Pulmonary artery endothelial cell (primary cell): ENCODE measurements around the gene RUNX2. TPM values are rescaled to one million over a fixed set of nuclear protein-coding genes. Genes with fewer than 3 reads are reported as not detected.

Experiments
- DNase-seq: peaks from one replicate; pipeline ENCODE4 v3.0.0-alpha.2; 2011; ENCODE audit warnings: low read depth, low spot score
- total RNA-seq: library from RNA; depleted of rRNA; stranded (reverse); fragments of >200 nt; gene quantifications from 2 replicates; pipeline ENCODE4 v1.2.3, GENCODE V29; 2014

The RUNX2 gene
- total RNA-seq, 1 donor from 2014 or later, result not detected

GRCh38 chr6:45432977-45433376, 104.8 kb downstream of the RUNX2 start:
- peak; percentile 39 for DNase-seq

- DNase-seq, result no peak
Observed at GRCh38 chr6:45433533-45434380, 105.6 kb downstream of the RUNX2 start.

DNA sequence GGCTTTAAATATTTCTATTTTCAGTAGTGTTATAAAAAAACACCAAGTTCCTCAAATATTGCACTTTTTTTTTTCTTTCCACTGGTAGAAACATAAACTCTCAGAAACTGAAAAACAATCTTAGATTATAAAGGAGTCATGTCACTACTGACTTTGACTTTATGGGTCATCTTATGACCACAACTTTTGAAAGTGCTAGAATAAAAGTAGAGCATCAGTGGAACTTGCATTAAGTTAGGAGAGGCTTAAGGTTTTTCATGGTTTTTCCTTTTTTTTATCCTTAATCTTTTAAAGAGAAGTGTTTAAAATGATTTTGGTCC, 106.2 kb downstream of the RUNX2 start:
- DNase-seq, result no peak

DNA sequence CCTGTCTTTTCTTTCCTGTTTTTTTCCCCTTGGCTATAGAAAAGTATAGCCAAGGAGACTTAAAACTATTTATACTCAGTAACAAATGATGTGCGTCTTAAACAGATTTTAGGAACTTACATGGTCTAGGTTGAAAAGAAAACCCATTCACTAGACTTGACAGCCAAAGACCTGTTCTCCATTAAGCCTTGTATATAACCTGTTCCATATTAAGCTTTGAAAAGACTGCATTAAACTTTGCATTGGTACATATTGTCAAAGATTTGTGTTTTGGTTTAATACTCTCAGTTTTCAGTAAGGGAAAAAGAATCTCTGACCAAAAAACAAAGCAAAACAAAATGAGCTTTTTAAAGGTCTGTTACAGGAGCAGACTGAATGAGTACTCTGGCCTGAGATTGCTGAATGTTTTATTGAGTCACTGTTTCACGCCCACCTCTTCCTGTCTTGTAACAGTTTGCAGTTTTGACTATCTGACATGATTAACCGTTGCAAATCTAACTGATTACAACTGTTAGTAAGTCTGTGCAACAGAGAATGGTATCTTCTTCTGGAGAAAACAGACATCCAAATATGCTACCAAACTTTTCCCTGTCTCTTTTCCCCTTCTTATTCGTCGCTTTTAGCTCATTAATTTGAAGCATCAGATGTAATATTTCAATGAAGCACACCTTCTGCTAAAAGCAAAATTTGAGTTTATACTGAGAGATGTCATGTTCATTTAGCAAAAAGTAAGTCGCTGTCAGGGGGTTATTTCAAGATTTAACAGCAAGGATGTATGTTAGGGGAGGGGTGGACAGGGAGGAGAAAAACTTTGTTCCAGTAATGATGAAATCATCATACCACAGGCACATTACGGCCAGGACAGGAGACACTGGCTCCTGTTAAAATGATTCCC, 108.7 kb downstream of the RUNX2 start:
- DNase-seq, result no peak

DNA sequence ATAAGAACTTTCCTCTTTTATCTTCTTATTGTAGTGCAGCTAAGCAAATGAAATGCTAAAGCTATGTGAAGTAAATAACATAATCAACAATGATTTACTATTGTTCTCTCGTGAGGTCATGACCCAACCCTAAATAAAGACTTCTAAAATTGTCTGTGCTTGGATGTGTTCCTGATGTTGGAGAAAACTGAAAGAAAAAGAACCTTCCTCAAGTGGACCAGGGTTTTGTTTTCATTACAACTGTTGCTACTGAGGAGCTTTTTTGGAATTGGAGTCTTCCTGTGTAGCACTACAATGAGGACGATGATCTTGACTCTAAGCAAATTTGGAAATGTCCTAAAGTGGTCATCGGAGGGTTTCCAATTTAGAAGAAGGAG, 109.3 kb downstream of the RUNX2 start:
- no peak for DNase-seq

GRCh38 chr6:45438151-45438550, 110.0 kb downstream of the RUNX2 start:
- DNase-seq, result no peak

DNA sequence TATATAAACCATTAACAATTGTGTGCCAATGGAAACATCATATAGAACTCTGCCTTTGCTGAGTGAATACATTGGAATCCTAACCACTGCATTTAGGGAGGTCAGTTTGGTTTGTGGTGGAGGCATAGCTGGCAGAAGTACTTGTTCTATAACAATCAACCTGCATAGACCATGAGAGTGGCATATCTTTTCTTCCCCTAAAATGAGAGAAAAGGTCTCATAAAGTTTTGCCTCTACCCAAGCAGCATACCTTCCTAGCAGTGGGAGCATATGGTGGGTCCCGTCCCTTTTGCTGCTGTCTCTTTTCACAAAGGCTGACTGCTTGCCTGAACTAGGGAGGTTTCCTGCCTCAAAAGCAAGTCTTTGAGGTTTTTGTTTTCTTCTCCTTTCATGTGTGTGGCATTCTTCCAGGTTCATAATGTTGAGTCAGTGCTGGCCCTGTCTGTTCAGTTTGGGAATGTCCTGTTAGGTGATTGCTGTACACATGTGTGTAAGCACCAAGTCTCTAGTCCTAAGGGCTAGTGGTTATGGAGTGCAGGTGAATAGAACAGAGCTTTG, 110.8 kb downstream of the RUNX2 start:
- no peak for DNase-seq

DNA sequence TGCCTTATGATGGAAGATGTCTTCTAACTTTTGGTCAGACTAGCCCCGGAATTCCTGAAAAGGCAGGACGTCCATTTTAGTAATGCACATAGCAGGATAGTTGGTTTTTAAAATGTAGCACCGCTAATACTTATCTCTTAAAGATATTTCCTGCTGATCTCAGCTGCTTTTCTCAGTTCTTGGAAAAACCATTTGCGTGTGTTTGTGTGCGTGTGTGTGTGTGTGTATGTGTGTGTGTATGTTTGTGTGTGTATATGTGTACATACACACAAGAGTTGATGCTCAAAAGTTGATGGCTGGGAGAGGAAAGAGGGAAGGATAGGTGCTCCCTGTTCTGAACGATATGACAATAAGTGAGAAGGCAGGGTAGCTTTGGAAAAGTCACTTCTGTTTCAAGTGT, 111.3 kb downstream of the RUNX2 start:
- DNase-seq, result no peak

GRCh38 chr6:45439861-45440388, 111.8 kb downstream of the RUNX2 start:
- no peak for DNase-seq

- no peak for DNase-seq
Observed at GRCh38 chr6:45441851-45442453, 113.8 kb downstream of the RUNX2 start.

- no peak for DNase-seq
Observed at GRCh38 chr6:45442716-45443115, 114.6 kb downstream of the RUNX2 start.

GRCh38 chr6:45445364-45445748, 117.2 kb downstream of the RUNX2 start:
- no peak for DNase-seq

DNA sequence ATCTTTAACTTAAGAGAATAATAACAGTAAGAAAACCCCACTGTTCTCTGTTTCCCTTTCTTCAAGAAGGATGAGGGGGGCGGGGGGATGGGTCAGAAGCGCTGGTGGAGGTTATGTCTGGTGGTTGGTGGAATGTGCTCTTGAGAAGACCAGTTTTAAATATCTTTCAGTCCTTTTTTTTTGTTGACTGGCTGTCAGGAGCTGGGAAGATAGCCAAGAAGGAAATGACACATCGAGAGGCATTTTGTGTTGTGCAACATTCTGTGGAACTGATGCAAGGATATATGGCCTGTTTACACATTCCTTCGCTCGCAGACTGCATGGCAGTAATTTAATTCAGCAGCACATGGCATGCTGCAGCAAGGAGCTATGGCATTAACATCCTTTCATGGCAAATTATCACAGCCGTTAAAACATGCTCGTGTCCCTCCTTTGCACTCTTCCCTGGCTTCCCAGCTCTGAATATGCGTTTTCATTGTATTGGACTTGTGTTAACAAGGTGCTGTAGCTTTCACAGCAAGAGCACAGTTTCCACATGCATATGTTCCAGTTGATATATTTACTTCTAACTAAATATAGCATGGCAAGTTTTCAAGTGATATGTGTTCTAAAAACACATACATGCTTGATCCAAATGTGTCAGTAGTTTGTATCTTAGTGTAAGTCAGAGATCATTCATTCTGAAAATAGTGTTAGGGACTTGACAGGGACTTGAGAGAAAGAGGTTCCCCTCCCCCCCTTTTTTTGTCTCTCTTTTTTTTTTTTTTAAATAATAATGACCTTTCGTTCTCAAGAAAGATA, 117.8 kb downstream of the RUNX2 start:
- peak; percentile 98 for DNase-seq

DNA sequence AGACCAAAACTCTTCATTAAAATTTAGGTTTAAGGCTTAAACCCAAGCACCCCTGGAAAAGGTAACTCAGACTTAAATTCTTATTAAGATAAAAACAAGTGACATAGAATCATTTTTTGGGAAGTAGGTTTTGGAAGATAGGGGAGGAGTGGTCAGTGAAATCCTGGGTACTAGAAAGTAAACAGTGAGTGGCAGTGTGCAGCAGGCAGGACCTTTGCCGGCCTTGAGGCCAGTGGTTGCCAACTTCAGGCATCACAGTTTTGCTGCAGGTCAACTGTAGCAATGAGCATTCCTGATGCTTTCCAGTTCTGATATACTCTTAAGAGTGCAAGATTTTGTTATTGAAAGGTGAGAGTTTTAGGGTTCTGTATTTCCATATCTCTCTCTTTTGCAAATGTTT, 118.9 kb downstream of the RUNX2 start:
- DNase-seq, result no peak

- no peak for DNase-seq
Observed at GRCh38 chr6:45447716-45448115, 119.6 kb downstream of the RUNX2 start.

DNA sequence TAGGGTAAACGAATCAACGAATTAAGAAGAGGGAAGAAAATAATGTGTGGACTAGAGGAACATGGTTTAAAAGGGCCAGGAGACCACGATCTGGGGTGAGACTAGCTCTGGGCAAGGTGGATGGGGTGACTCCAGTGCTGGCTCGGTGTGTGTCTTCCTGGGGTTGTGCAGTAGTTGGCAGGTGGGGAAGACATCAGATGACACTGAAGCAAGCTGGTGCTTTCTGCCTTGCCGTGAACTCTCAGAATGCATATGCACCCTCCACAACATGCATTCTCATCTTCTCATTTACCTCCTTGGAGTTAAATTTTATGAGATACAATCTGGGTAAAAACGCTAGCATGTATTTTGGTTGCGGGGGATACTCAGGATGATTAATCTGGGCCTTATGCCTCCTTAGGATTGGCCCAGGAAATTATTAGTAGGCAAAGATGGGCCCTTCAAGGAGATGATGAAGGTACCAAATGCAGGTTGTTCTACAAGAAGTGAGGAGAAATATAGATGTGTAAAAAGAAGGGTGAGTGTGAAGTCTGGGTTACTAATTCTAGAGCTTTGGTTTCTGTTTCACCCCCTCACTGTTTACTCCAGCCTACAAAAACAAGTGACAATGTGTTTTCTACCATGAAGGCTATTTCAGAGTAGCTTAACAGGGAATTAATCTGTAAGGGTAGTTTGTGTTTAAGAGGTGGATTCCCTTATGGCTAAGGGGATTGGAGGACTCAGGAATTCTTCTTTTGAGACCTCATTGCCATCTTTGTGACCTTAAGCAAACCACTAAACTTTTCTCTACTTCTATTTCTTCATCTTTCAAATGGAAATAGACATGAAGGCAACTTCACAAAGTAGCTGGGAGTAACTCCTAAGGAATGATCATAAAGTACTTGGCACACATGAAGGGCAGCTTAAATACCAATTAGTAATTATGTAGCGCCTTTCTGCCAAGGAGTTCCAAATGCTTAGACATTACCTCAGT, 120.6 kb downstream of the RUNX2 start:
- no peak for DNase-seq

GRCh38 chr6:45450132-45450531, 122.0 kb downstream of the RUNX2 start:
- DNase-seq, result no peak

DNA sequence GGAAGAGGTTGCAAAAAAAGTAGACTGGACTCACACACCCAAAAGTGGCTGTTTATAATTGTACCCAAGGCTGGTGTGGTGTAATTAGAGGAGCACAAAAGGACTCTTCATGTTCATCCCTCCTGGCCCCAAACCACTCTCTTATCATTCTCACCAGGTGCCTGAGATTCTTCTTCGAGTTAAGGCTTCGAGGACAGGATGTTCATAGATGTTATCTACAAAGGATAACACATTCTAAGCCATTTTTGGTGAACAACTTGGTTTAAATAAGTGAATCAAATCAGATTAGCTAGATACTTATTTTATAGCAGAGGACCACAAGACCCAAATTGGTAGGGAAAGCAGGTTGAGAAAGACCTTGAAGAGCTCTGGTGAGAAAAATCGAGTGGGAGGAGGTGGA, 122.7 kb downstream of the RUNX2 start:
- DNase-seq, result no peak

DNA sequence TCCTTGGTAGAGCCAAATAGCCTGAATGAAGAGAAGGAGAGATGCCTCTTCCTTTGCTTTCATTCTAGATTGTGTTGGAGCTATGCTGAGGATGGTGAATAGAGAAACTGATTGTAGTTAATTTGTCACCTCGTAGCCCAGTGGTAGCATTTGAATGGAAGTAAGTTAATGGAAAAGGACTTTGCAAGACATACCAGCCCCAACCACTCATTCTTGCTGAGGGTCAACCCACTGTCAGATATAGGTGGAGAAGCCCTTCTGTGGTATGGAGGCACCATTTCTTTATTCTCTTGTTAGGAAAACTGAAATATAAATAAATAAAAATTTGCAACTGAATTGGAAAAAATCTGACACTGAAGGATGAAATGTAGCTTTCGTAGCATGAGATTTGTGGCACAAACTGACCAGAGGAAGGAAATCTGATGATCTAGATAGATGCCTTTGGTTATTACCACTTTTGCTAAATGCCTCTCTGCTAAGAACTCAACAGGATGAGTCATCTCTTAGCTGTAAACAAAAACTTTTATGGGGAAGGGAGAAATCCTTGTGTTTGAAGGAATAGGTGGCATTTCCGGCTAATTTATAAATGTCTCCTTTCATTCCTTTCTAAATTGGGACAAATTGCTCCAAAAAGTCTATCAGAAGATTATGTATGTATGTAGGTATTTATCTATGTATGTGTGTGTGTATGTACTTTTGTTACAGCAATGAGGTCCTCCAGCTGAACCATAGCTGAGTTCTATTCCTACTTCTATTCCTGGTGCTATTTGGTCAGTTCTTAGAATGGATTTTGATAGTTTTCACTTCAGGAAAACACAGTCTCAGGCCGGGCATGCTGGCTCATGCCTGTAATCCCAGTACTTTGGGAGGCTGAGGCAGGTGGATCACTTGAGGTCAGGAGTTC, 126.1 kb downstream of the RUNX2 start:
- DNase-seq, result no peak
